Retinal pigment epithelial cell (primary cell): ENCODE results near the gene SGCE.
A peak's percentile ranks its signal among the peaks of the same experiment; 100 is the strongest.

Source experiments
- DNase-seq: peaks from one replicate; pipeline ENCODE4 v3.0.0-alpha.2; 2010; ENCODE audit warnings: low read depth
- H3K4me3 ChIP-seq: 2 replicates; pipeline ENCODE4 v1.5.1; 2011; ENCODE audit warnings: mild to moderate bottlenecking, low read length, control low read depth, moderate library complexity
- TF ChIP-seq, protein P1 (sequence below): conservative IDR thresholded peaks from 2 replicates; pipeline ENCODE4 v1.5.1; 2011; ENCODE audit warnings: low read depth, low read length, control low read depth, inconsistent platforms

Gene SGCE

GRCh38 chr7:94588075-94588474 lies 67.9 kb downstream of the SGCE start:
- TF ChIP-seq, protein P1, sequence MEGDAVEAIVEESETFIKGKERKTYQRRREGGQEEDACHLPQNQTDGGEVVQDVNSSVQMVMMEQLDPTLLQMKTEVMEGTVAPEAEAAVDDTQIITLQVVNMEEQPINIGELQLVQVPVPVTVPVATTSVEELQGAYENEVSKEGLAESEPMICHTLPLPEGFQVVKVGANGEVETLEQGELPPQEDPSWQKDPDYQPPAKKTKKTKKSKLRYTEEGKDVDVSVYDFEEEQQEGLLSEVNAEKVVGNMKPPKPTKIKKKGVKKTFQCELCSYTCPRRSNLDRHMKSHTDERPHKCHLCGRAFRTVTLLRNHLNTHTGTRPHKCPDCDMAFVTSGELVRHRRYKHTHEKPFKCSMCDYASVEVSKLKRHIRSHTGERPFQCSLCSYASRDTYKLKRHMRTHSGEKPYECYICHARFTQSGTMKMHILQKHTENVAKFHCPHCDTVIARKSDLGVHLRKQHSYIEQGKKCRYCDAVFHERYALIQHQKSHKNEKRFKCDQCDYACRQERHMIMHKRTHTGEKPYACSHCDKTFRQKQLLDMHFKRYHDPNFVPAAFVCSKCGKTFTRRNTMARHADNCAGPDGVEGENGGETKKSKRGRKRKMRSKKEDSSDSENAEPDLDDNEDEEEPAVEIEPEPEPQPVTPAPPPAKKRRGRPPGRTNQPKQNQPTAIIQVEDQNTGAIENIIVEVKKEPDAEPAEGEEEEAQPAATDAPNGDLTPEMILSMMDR = no peak
- no peak overlapping the region for H3K4me3 ChIP-seq
- DNase-seq = peak; percentile 6

GRCh38 chr7:94584113-94584512 lies 71.8 kb downstream of the SGCE start:
- no peak overlapping the region for H3K4me3 ChIP-seq
- peak; percentile 21 for DNase-seq
- TF ChIP-seq, protein P1 = no peak

GRCh38 chr7:94580601-94581000 lies 75.3 kb downstream of the SGCE start:
- peak; percentile 80 for DNase-seq
- H3K4me3 ChIP-seq = no peak overlapping the region
- TF ChIP-seq, protein P1 = no peak

DNA sequence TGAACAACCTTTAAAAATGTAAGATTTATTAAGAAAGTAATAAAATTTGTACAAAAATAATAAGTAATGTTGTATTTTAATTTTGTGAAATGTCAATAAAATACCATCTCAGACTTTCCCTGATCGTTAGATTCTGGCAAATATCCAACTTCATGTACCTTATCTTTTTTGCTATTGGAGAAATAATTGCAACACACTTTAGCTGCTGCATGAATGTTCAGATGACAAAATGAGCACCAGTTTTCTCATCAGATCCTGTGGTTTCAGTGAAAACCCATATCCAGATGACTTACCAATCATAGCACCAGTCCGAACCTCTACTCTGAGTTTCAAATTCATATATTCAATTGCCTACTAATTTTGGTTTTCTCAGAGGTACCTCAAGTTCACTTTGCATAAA lies 76.5 kb downstream of the SGCE start:
- TF ChIP-seq, protein P1 = no peak
- H3K4me3 ChIP-seq = no peak overlapping the region
- DNase-seq = no peak

GRCh38 chr7:94578614-94579013 lies 77.3 kb downstream of the SGCE start:
- peak; percentile 14 for DNase-seq
- TF ChIP-seq, protein P1 = no peak
- no peak overlapping the region for H3K4me3 ChIP-seq

DNA sequence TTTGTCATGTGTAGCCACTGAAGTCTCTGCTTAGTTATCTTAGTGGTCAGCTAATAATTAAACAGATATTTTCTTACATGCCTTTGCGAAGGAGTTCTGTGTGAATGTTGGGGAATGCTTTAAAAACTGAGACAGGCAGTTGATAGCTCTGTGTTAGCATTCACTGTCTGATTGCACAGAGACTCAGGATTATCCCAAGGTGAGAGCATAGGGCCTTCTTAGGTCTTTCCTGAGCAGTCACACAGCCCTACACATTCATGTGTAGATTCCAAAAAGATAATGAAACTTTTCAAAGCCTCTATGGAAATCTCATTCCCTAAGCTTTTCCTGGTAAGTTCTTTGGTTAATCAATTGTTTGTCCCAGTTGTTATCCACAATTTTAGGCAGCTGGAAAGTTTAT lies 78.6 kb downstream of the SGCE start:
- DNase-seq = no peak
- H3K4me3 ChIP-seq = no peak overlapping the region
- TF ChIP-seq, protein P1 = no peak

DNA sequence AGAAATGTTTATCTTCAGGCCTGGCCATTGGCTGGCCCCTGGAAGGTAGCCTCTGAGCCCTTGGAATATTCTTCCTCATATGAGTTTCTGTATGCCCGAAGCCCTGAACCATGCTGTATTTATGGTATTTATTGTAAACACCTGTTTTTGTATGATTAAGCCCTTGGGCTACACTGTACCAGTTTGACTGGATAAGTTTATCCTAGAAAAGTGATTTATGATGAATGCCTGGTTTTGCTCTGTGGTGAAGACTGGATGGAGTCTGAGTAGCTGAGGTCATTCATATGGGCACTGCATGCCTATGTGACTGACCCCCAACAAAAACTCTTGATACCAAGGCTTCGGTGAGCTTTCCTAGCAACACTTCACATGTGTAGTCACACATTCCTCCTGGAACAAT lies 79.6 kb downstream of the SGCE start:
- no peak overlapping the region for H3K4me3 ChIP-seq
- DNase-seq = no peak
- TF ChIP-seq, protein P1 = no peak
